HG03354 (cell line): Measurements from ENCODE around the gene FXR2.
A peak's percentile ranks its signal among the peaks of the same experiment; 100 is the strongest.

Experiments used
- ATAC-seq: cut with Tn5 transposase; IDR thresholded peaks from one replicate; pipeline ENCODE4 v1.9.1; 2021; ENCODE audit warnings: mild to moderate bottlenecking; ENCODE audit not compliant: unreplicated experiment, poor library complexity, severe bottlenecking

Gene FXR2

DNA sequence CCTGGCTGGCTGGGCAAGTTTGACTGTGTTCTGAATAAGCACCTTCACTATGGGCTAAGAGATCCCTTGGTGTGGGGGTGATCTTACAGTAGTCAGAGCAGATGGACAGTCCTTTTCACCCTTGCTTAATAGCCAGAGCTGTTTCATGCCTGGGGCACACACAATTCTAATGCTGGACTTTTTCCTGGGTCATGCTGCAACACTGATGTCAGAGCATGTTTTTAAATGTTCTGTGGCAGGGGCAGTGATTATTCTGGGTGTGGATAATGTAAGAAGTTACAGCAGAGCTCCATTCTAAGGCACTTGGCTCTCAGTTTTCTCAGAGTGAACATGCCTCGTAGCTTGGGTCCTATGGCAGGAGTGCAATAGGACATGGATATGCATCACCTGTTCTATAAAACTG lies 39.2 kb downstream of the FXR2 start:
- ATAC-seq: no peak

DNA sequence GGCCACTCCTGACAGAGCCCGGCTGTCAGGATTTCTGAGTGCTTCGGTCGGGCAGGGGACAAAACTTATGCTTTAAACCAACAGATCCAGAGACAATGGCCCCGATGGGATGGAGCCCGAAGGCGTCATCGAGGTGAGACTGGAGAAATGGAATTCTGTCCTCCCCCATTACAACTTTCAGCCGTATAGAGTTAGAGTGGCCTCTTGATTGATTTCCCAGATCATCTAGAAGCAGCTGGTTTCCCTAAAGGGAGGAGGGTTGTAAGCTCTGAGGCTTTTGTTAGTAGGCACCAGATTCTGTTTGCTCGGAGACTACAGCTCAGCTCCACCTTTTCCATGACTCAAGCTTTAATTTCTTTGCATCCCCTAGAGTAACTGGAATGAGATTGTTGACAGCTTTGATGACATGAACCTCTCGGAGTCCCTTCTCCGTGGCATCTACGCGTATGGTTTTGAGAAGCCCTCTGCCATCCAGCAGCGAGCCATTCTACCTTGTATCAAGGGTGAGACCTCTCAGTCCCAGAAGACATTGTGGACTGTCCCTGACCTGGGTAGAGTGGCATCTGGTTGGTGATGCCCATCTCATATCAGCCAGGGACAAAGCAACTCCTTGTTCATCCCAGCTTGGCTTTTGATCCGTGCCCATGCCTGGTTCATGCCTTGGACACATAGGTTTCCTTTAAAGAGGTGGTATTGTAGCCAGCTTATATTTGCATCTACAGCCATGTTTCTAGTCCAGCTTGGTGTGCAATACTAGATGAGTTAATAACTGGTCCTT lies 40.3 kb downstream of the FXR2 start:
- ATAC-seq: no peak

DNA sequence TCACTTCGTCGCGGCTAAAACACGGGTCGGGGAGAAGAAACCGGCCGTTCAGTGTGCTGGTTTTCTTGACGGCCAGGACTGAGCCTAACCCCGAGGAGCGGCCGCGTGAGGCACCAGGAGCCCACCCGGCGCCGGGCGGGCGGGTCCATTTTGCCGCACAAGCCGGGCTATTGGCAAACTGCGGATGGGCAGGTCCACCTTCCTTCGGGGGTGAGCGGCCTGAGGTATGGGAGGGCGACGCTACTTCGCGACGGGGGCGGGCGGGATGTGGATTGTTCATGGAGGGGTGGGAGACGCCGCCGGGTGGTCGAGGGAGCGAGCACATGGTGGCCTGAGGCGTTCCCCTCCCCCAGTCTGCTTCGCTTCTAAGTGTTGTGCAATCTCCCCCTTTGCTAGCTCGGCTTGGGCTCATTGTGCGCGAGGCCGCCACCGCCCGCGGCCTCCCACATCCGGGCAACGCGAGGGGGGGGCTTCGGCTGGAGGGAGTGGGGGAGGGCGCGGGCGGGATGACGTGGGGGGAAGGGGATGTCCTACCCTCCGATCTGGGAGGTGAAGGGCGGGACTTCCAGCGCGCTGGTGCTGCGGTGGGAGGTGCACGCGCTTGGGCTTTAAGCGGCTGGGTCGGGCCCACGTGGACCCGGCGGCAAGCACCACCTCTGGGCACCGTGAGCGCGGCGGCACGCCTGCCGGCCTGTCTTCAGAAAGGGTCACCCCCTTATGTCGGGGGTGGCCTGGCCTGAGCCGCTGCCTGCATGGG lies 41.2 kb downstream of the FXR2 start:
- peak; percentile 32 for ATAC-seq

DNA sequence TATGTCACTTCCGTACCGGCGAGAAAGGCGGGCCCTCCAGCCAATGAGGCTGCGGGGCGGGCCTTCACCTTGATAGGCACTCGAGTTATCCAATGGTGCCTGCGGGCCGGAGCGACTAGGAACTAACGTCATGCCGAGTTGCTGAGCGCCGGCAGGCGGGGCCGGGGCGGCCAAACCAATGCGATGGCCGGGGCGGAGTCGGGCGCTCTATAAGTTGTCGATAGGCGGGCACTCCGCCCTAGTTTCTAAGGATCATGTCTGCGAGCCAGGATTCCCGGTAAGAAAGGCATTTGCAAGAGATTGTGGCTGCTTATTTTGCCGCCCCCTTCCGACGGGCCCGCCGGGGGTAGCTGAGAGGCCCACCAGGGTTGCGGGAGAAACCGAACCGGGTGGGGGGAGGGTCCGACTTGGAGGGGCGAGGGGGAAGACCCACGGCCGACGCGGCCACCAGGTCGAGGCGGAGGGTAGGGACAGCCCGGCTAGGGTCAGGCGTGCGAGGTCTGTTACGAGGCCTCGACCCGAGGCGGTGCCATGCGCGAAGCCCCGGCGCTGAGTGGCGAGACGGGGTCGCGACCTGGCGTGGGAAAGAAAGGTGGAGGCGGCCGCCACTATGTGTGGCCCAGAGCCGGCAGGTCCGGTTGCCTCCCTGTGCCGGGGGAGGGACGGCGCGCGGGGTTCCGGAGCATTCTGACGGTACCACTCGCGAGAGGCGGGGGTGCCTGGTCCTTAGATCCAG lies 41.9 kb downstream of the FXR2 start:
- peak; percentile 81 for ATAC-seq

DNA sequence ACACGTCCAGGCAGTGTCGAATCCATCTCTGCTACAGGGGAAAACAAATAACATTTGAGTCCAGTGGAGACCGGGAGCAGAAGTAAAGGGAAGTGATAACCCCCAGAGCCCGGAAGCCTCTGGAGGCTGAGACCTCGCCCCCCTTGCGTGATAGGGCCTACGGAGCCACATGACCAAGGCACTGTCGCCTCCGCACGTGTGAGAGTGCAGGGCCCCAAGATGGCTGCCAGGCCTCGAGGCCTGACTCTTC lies 42.4 kb downstream of the FXR2 start:
- no peak for ATAC-seq

DNA sequence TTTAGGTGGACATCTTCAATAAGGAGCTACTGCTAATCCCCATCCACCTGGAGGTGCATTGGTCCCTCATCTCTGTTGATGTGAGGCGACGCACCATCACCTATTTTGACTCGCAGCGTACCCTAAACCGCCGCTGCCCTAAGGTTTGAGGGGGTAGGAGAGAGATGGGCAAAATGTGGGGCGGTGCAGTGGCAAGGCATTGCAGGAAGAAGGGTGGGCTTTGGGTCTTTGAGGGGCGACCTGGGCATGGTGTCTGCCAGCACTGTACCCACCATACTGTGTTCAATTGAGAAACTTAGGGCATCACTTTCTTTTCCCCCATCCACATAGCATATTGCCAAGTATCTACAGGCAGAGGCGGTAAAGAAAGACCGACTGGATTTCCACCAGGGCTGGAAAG lies 44.3 kb downstream of the FXR2 start:
- ATAC-seq: no peak

DNA sequence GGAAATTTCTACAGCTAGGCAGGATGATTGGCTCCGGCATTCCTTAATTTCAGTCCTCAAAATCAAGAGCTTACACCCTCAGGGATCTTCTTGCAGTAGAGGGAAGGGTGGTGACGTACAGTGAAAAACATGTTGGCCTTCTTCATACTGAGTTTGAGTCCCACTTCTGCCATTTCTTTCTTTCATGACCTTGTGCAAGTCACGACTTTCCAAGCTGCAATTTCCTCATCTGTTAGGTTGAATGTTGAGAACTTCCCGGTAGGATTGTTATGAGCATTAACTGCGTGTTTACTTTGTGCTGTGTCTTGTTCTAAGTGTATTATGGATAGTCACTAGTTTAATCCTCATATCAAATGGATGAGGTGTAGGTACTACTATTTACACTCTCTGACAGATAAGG lies 45.1 kb downstream of the FXR2 start:
- ATAC-seq: no peak

DNA sequence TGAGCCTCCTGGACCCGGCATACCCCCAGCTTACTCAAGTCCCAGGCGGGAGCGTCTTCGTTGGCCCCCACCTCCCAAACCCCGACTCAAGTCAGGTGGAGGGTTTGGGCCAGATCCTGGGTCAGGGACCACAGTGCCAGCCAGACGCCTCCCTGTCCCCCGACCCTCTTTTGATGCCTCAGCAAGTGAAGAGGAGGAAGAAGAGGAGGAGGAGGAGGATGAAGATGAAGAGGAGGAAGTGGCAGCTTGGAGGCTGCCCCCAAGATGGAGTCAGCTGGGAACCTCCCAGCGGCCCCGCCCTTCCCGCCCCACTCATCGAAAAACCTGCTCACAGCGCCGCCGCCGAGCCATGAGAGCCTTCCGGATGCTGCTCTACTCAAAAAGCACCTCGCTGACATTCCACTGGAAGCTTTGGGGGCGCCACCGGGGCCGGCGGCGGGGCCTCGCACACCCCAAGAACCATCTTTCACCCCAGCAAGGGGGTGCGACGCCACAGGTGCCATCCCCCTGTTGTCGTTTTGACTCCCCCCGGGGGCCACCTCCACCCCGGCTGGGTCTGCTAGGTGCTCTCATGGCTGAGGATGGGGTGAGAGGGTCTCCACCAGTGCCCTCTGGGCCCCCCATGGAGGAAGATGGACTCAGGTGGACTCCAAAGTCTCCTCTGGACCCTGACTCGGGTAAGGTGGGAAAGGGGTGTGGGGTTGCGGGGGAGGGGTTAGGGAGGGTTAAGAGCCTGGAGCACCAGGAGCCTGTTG lies 51.4 kb downstream of the FXR2 start:
- no peak for ATAC-seq

DNA sequence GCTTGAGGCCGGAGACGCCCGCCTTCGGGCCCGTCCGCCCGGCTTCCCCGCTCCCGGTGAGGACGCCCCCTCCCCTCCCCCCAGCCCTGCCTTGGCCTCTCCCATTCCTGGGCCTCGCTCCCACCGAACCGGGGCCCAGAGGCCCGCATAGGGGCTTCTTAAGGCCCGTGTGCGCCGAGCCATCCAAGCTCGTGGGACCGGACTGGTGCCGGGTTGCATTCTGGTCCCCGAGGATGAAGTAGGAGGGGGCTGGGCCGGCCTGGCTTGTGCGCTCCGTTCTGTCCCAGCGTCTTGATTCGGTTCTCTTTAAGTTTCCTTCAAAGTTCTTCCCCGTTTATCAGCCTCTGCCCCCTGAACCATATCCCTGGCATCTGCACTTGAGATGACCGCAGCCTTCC lies 52.5 kb downstream of the FXR2 start:
- peak; percentile 10 for ATAC-seq

DNA sequence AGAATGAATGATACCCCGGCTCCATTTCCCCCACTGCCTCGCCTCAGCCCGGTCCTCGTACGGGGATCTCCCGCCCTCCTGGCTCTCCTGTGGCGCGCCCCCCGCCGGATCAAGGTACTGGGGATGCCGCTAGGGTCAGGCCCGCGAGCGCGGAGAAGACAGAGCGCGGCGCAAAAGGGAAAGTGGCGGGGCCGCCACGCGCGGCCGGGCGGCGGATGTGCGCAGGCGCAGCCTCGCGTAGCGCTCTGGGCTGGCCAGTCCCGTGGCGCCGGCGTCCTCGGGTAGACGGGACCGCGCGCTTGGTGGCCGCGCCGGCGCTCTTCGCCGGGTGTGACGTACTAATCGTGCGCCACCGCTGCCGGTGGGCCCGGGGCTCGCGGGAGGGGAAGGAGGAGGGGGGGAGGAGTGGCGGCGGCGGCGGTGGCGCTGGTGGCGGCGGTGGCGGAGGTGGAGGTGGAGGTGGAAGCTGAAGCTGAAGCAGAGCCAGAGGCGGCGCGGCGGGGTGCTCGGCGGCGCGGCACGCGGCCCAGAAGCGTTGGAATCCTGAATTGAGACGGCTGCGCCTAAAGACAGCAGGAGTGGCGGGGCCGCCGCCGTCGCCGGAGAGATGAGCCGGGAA lies 53.0 kb downstream of the FXR2 start, which contains the start of gene SENP3:
SENP3 (plus strand) TSS at position 331 of the 619 bp plus-strand sequence. CDS start 1,158 bp downstream, outside the sequence.
- peak; percentile 58 for ATAC-seq

DNA sequence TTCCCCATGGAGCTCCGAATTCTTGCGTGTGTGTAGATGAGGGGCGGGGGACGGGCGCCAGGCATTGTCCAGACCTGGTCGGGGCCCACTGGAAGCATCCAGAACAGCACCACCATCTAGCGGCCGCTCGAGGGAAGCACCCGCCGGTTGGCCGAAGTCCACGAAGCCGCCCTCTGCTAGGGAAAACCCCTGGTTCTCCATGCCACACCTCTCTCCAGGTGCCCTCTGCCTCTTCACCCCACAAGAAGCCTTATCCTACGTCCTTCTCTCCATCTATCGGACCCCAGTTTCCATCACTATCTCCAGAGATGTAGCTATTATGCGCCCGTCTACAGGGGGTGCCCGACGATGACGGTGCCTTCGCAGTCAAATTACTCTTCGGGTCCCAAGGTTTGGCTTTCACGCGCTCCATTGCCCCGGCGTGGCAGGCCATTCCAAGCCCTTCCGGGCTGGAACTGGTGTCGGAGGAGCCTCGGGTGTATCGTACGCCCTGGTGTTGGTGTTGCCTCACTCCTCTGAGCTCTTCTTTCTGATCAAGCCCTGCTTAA lies 53.6 kb downstream of the FXR2 start:
- peak; percentile 65 for ATAC-seq

DNA sequence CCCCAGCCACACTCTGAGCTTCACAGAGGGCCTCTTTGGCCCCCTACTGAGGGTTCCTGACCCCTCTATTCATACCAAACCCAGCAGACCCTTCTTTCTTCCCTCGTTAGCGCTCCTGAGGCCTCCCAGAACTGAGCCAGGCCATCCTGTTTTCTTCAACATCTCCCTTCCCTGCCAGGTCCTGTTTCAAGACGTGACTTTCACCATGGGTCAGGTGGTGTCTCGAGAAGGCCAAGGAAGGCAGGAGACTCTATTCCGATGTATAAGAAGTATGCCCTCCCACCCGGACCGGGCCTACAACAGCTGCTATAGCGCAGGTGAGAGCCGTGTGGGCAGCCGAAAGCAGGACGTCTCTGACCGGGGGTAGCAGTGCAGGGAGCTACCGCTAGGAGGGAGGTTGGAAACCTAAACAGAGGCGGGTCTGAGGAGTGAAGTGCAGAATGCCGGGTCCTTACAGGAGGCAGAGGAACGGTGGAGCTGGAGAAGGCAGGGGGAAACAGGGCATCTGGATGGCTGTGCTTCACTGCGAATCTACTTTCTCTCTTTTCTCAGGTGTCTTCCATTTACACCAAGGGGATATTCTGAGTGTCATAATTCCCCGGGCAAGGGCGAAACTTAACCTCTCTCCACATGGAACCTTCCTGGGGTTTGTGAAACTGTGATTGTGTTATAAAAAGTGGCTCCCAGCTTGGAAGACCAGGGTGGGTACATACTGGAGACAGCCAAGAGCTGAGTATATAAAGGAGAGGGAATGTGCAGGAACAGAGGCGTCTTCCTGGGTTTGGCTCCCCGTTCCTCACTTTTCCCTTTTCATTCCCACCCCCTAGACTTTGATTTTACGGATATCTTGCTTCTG lies 54.3 kb downstream of the FXR2 start:
- peak; percentile 33 for ATAC-seq

DNA sequence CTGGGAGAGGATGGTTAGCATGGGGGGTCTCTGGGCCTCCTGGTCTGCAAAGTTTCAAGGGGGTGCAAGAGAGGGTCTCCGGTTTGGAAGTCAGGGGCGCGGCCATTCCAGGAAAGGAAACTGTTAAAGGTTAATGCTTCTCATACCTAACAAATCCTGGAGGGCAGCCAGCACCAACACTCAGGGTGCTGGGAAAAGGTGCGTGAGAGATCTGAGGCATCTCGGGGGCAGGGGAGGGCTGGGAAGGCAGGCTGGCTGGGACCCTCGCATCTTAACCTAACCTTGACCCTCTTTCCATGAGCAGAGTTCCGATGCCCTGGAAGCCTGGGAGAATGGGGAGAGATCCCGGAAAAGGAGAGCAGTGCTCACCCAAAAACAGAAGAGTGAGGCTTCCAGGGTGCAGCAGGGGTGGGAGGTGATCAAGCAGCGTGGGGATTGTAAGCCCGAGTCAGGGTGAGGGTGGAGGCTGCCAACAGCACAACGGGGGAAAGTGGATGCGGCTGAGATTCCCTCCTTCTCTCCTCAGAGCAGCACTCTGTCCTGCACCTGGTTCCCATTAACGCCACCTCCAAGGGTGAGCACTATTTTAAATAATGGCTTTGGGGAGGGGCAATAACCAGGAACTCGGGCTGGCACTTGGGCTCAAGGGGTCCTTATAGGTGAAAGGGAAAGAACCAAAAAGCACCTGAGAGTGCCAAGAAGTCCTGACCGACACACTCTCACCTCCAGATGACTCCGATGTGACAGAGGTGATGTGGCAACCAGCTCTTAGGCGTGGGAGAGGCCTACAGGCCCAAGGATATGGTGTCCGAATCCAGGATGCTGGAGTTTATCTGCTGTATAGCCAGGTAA lies 55.2 kb downstream of the FXR2 start:
- ATAC-seq: no peak

DNA sequence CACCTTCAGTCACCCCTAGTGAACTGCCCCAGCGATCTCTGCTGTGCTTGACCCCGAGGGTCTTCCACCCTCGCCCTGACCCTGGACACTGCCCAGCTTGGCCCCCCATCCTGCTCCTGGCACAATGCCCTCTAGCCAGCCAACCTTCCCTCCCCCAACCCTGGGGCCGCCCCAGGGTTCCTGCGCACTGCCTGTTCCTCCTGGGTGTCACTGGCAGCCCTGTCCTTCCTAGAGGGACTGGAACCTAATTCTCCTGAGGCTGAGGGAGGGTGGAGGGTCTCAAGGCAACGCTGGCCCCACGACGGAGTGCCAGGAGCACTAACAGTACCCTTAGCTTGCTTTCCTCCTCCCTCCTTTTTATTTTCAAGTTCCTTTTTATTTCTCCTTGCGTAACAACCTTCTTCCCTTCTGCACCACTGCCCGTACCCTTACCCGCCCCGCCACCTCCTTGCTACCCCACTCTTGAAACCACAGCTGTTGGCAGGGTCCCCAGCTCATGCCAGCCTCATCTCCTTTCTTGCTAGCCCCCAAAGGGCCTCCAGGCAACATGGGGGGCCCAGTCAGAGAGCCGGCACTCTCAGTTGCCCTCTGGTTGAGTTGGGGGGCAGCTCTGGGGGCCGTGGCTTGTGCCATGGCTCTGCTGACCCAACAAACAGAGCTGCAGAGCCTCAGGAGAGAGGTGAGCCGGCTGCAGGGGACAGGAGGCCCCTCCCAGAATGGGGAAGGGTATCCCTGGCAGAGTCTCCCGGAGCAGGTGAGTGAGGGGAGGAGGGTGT lies 56.0 kb downstream of the FXR2 start, which contains the start of gene TNFSF13:
TNFSF13 (plus strand) TSS at position 207 of the 776 bp plus-strand sequence; CDS start at position 497, 290 bp downstream.
- no peak for ATAC-seq

DNA sequence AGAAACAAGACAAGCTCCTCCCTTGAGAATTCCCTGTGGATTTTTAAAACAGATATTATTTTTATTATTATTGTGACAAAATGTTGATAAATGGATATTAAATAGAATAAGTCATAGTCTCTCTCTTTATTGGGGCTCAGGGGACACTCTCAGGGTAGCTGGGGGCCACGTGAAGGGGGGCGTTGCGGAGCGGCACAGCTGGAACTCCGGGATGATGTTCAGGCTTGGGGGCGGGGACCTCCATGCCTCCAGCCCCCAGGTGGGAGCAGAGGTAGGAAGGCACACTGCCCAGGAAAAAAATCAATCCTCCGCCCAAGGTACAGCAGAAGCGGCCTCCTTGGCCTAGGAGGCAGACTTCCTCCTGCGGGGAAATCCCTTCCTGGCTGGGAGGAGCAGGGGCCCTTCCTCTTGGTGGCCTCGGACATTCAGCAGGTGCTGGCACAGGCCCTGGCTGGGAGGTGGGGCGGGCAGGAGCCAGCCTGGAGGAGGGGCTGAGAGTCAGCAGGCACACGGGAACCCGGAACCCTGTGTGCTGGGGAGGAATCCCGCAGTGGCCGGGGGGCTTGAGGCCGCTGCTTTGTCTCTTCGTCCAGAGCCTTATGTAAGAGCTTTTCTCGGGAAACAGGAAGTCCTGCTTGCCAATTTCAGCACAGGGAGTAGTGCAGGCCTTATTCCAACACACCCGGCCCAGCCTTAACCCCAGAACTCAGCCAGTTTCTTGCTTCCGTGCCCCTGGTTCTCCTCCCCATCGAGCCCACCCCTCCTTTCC lies 56.7 kb downstream of the FXR2 start:
- ATAC-seq: no peak

DNA sequence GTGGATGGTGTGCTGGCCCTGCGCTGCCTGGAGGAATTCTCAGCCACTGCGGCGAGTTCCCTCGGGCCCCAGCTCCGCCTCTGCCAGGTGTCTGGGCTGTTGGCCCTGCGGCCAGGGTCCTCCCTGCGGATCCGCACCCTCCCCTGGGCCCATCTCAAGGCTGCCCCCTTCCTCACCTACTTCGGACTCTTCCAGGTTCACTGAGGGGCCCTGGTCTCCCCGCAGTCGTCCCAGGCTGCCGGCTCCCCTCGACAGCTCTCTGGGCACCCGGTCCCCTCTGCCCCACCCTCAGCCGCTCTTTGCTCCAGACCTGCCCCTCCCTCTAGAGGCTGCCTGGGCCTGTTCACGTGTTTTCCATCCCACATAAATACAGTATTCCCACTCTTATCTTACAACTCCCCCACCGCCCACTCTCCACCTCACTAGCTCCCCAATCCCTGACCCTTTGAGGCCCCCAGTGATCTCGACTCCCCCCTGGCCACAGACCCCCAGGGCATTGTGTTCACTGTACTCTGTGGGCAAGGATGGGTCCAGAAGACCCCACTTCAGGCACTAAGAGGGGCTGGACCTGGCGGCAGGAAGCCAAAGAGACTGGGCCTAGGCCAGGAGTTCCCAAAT lies 57.4 kb downstream of the FXR2 start:
- ATAC-seq: no peak
